G401.6 (cell line): ENCODE results near the gene BRD4.
"Not testable (repeated sequence)": the region's sequence is repeated elsewhere in the genome, so short reads cannot be mapped to it uniquely, and the experiment has no call there.

Source experiments
- FAIRE-seq: peaks from 2 replicates; lab custom pipeline; 2012; peaks lifted over from hg19 to GRCh38; lab: Jason Lieb, UNC

BRD4 gene

GRCh38 chr19:15360015-15360414 is 27.7 kb upstream of the BRD4 start:
- FAIRE-seq, result not testable (repeated sequence)

- no peak for FAIRE-seq
These were observed 26.6 kb upstream of the BRD4 start for GRCh38 chr19:15358918-15359317.

GRCh38 chr19:15357906-15358305 is 25.6 kb upstream of the BRD4 start:
- no peak for FAIRE-seq

- FAIRE-seq, result no peak
These were observed 22.4 kb upstream of the BRD4 start for GRCh38 chr19:15354566-15355296.

- FAIRE-seq, result no peak
These were observed 21.6 kb upstream of the BRD4 start for GRCh38 chr19:15353908-15354307.

DNA sequence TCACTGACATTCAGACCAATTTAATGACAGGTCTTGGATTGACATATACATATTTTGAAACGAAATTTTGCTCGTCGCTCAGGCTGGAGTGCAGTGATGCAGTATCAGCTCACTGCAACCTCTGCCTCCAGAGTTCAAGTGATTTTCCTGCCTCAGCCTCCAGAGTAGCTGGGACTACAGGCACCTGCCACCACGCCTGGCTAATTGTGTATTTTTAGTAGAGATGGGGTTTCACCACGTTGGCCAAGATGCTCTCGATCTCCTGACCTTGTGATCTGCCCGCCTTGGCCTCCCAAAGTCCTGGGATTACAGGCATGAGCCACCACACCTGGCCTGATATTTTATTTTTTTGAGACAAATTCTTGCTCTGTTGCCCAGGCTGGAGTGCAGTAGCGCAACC is 20.2 kb upstream of the BRD4 start:
- FAIRE-seq, result not testable (repeated sequence)

DNA sequence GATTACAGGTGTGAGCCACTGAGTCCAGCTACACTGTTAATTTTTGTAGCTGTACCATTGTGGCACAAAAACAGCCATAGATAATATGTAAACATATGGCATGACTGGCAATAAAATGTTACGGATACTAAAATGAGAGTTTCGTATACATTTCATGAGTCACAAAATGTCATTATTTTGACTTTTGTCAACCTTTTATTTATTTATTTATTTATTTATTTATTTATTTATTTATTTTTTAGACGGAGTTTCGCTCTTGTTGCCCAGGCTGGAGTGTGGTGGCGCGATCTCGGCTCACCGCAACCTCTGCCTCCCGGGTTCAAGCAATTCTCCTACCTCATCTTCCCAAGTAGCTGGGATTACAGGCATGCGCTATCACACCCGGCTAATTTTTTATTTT is 9.0 kb upstream of the BRD4 start:
- not testable (repeated sequence) for FAIRE-seq

DNA sequence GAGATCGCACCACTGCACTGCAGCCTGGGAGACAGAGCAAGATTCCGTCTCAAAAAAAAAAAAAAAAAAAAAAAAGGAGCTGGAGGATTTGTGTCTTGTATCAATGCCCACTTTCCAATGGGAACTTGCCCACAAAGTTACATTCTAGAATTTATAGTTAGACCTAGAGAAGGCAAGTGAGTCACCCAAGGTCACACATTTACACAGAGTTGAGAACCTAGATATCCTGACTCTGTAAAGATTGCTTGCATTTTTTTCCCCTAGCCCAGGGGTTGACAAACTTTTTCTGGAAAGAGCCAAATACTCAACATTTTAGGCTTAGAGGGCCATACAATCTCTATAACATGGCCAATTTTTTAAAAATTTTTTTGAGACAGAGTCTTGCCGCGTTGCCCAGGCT is 7.7 kb upstream of the BRD4 start:
- FAIRE-seq, result no peak

GRCh38 chr19:15337202-15337601 is 4.9 kb upstream of the BRD4 start:
- no peak for FAIRE-seq

DNA sequence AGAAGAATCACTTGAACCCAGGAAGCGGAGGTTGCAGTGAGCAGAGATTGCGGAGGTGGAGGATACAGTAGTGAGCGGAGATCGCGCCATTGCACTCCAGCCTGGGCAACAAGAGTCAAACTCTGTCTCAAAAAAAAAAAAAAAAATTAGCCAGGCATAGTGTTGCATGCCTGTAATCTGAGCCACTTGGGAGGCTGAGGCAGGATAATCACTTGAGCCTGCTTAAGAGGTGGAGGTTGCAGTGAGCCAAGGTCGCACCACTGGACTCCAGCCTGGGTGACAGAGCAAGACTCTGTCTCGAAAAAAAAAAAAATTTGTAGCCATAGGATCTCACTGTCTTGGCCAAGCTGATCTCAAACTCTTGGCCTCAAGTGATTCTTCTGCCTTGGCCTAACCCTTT is 3.7 kb upstream of the BRD4 start:
- not testable (repeated sequence) for FAIRE-seq

DNA sequence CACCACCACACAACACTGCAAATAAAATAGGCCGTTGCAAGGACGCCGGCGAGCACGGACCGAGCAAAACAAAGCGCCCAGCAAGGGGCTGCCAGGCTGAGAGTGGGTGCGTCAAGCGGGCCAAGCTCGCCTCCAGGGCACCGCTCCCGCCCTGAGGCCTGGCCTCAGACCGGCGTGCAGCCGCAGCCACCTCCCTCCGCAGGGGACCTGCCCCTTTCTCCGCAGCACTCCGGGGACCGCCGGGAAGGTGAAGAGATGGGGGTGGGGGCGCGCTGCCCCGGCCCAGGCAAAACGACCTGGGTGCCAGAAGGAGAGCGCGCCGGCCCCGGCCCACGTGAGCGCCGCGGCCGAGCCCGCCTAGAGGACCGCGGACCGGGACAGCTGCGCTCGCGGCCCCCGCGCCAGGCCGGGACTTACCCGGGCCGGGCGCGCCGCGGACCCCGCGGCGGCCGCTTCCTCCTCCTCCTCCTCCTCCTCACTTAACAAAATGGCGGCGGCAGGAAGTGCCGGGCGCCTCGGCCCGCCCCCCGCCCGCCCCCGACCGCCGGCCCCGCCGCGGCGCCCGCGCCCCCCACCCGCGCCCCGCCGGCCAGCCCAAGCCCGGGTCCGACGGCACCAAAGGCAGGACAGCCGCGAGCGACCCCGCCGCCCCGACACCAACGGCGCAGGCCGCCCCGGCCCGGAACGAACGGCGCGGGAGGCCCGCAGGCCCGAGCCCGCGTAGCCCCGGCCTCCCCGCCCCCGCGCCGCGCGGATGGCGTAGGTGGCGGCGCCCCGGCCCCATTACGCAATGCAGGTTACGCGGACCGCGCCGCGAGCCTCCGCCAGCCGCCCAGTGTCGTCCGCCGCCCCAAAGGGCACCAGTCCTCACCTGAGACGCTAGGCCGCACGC is 674 bp downstream of the BRD4 start:
- FAIRE-seq, result no peak

- FAIRE-seq, result no peak
These were observed 1.4 kb downstream of the BRD4 start for GRCh38 chr19:15330801-15331418.

- no peak for FAIRE-seq
These were observed 4.0 kb downstream of the BRD4 start for GRCh38 chr19:15328312-15328711.

- FAIRE-seq, result no peak
These were observed 7.4 kb downstream of the BRD4 start for GRCh38 chr19:15324791-15325519.

- no peak for FAIRE-seq
These were observed 8.7 kb downstream of the BRD4 start for GRCh38 chr19:15323496-15324235.

DNA sequence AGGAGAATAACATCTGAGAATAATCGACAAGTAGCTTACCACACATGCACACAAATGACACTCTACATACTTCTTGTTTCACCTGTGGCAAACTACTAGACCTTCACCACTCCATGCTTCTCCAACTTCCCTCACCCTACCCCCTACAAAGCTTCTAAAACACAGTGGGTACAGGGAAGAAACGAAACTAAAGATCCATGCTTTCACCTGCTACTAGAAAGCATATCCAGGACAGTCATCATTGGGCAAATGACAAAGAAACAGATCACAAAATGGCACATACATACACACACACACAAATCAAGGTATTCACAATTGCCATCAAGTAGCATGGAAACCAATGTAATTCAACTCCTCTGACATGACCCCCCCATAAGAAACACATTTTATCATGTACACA is 10.6 kb downstream of the BRD4 start:
- no peak for FAIRE-seq

DNA sequence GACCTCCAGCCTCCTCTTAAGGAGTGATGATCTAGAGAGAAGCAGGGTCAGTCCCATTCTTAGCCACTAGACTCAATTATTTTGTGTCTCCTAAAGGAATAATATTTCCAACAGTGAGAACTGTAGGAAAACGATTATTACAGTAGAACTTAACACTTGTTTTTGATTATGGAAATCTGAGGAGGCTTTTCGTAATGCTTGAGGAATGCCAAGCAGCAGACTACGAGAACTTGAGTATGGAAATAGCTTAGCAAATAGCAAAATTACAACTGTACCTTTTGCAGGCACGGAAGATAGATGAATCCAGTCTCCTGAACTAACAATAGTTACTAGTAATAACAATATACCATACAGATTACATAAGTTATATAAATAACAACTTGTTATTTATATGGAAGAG is 12.2 kb downstream of the BRD4 start:
- no peak for FAIRE-seq

DNA sequence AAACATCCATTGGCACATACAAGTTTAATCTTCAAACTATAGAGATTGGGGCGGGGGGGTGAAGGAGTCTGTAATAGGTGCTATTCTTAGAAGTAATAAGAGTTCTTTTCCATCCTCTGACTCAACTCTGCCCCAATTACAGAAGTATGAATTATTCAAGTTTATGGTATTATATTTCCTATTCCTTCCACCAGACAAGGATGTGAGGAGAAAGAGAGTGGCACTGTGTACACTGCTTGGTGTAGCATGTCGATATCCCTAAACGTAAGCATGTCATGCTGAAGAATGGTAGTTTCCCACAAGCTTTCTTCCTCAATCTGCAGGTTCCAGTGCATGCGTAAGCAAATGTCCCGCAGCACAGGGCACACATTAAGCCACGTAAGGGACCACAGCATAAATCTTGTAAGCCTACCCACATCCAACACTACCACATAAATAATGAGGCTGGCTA is 14.1 kb downstream of the BRD4 start:
- no peak for FAIRE-seq

DNA sequence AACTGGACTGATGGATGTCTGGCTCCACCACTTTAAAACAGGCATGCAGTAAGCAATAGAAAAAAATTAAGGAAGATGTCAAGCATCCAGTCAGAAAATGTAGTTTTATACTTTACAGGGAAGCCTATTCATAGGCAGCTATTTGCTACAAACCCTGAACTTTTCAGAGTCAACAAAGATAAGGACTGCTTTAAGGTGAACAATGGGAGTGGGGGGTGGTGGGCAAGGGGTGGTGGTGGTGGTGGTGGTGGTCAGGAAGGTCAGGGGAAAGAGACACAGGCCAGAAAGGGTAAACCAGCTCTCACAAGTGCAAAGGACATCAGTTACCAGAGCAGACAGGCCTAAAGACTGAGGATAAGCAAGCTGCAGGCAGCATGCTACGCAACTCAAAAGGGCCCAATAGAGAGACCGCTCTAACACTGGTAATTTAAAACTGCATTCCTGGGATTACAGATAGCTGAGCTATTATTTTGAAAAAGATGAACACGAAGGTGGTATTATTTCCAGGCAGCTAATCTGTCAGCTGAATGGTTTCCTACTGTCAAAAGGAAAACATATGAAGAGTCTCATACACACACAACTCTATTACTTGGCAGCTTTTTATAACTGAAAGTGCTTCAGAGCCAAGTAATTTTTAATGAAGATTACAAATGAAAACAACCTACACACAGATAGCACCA is 14.8 kb downstream of the BRD4 start:
- no peak for FAIRE-seq

DNA sequence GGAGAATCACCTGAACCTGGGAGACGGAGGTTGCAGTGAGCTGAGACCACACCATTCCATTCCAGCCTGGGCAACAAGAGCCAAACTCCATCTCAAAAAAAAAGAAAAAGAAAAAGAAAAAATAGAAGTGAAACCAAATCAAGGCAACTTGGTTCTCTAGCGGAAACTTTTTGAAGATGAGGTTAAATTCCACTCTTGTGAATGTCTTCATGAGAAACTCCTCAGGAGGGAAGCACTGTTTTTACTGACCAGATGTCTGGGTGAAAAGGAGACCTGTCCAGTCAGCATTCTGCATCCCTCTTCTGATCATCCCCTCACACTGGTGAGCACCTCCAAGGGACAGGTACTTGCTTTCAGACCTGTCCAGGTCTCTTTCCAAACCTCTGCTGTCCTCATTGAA is 15.8 kb downstream of the BRD4 start:
- FAIRE-seq, result no peak

- no peak for FAIRE-seq
These were observed 17.2 kb downstream of the BRD4 start for GRCh38 chr19:15315101-15315500.
